Choroid plexus epithelial cell (primary cell): ENCODE measurements around the gene CRYZ.

Experiments used
- DNase-seq: peaks from one replicate; pipeline ENCODE4 v3.0.0-alpha.2; 2010; ENCODE audit warnings: low read depth
- H3K4me3 ChIP-seq: 2 replicates; pipeline ENCODE4 v1.5.1; 2011; ENCODE audit warnings: low read depth, mild to moderate bottlenecking, control low read depth, low read length, moderate library complexity
- CTCF ChIP-seq: conservative IDR thresholded peaks from 2 replicates; pipeline ENCODE4 v1.5.1; 2011; ENCODE audit warnings: low read depth, mild to moderate bottlenecking, control low read depth, inconsistent platforms, low read length, moderate library complexity

CRYZ gene

DNA sequence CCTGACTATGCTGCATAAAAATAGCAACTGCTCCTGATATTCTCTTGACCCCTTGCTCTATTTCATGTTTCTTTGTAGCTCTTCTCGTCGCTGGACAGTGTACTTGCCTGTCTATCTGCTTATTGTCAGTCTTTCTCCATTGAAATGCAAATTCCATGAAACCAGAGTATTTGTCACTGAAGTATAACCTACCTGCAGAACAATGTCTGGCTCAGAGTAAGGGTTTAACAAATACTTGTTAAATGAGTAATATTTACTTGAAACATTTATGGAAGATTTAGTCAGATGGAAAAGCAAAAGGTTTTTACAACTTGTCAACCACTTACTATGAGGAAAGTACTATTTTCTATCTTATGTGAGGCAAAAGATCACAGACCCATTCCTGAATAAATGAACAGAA is 39.4 kb downstream of the CRYZ start:
- H3K4me3 ChIP-seq: no peak overlapping the region
- peak; percentile 5 for DNase-seq
- no peak for TF ChIP-seq CTCF

- TF ChIP-seq CTCF: no peak
Measured at GRCh38 chr1:74690909-74691308, 41.9 kb downstream of the CRYZ start.

GRCh38 chr1:74690364-74690696 is 42.5 kb downstream of the CRYZ start:
- H3K4me3 ChIP-seq: no peak overlapping the region
- no peak for DNase-seq
- TF ChIP-seq CTCF: no peak

More at GRCh38 chr1:74690909-74691308, 41.9 kb downstream of the CRYZ start:
- no peak for DNase-seq
- H3K4me3 ChIP-seq: no peak overlapping the region

GRCh38 chr1:74689621-74690363 is 43.1 kb downstream of the CRYZ start:
- peak; percentile 76 for DNase-seq
- peak; percentile 77 for TF ChIP-seq CTCF

GRCh38 chr1:74686928-74687327 is 45.9 kb downstream of the CRYZ start:
- no peak for TF ChIP-seq CTCF
- no peak overlapping the region for H3K4me3 ChIP-seq
- DNase-seq: no peak

More at GRCh38 chr1:74689621-74690363, 43.1 kb downstream of the CRYZ start:
- H3K4me3 ChIP-seq: no peak overlapping the region

DNA sequence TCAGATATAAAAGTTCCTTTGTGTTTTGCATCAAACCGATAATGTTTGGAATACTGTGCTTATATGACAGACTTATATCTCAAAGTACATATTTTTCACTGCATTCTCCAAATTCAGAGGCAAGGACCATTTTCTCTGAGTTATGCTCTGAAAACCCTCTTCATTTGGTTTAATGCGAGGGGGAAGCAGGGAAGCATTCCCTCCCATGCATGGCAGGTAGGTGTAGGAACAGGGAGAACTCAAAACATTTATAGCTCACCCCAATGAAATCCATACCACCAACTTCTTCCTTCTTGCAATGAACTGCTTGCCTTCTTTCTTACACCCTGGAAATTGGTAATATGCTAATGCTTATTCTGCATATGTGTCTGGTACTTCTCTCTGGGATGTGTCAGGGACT is 48.5 kb downstream of the CRYZ start:
- DNase-seq: no peak
- no peak overlapping the region for H3K4me3 ChIP-seq
- TF ChIP-seq CTCF: no peak

- no peak for TF ChIP-seq CTCF
- H3K4me3 ChIP-seq: no peak overlapping the region
- DNase-seq: no peak
Measured at GRCh38 chr1:74683656-74684055, 49.2 kb downstream of the CRYZ start.
